H9 (cell line): ENCODE results near the gene MPZL3. TPM values are rescaled to one million over a fixed set of nuclear protein-coding genes. Genes with fewer than 3 reads are reported as not detected.

Source experiments
- DNase-seq: peaks from one replicate; pipeline ENCODE4 v3.0.0-alpha.2; 2017
- H2AFZ ChIP-seq: one replicate; pipeline ENCODE4 v1.6.1; 2013; ENCODE audit warnings: mild to moderate bottlenecking, low read length, control low read depth, moderate library complexity
- H2AK5ac ChIP-seq: 2 replicates; pipeline ENCODE4 v1.6.1; 2013; ENCODE audit warnings: low read length, control low read depth, mixed read lengths; ENCODE audit not compliant: insufficient read length
- H2BK120ac ChIP-seq: one replicate; pipeline ENCODE4 v1.6.1; 2013; ENCODE audit warnings: low read depth, mild to moderate bottlenecking, low read length, control low read depth, inconsistent platforms; ENCODE audit not compliant: poor library complexity, severe bottlenecking
- H2BK12ac ChIP-seq: 2 replicates; pipeline ENCODE4 v1.6.1; 2013; ENCODE audit warnings: low read length, control low read depth, mixed read lengths, low read depth; ENCODE audit not compliant: insufficient read length
- H2BK15ac ChIP-seq: 2 replicates; pipeline ENCODE4 v1.6.1; 2013; ENCODE audit warnings: low read depth, low read length, control low read depth
- H2BK20ac ChIP-seq: one replicate; pipeline ENCODE4 v1.6.1; 2013; ENCODE audit warnings: low read depth, mild to moderate bottlenecking, low read length, control low read depth, inconsistent platforms; ENCODE audit not compliant: poor library complexity, severe bottlenecking
- H2BK5ac ChIP-seq: 2 replicates; pipeline ENCODE4 v1.6.1; 2013; ENCODE audit warnings: low read length, control low read depth, mixed read lengths; ENCODE audit not compliant: insufficient read length
- H3K14ac ChIP-seq: 2 replicates; pipeline ENCODE4 v1.6.1; 2013; ENCODE audit warnings: low read length, control low read depth; ENCODE audit not compliant: insufficient read depth
- H3K18ac ChIP-seq: 2 replicates; pipeline ENCODE4 v1.6.1; 2013; ENCODE audit warnings: low read depth, mild to moderate bottlenecking, mixed read lengths, low read length, control low read depth; ENCODE audit not compliant: insufficient read length
- H3K23ac ChIP-seq: 2 replicates; pipeline ENCODE4 v1.6.1; 2013; ENCODE audit warnings: low read length, control low read depth, mixed read lengths, low read depth; ENCODE audit not compliant: insufficient read length
- H3K23me2 ChIP-seq: 2 replicates; pipeline ENCODE4 v1.6.1; 2013; ENCODE audit warnings: low read depth, mild to moderate bottlenecking, mixed read lengths, low read length, control low read depth; ENCODE audit not compliant: insufficient read length, poor library complexity, severe bottlenecking
- H3K27ac ChIP-seq: 2 replicates; pipeline ENCODE4 v1.5.1; 2013; ENCODE audit warnings: low read length, control low read depth, mixed read lengths, low read depth; ENCODE audit not compliant: insufficient read length
- H3K27me3 ChIP-seq: 2 replicates; pipeline ENCODE4 v1.6.1; 2013; ENCODE audit warnings: low read length, control low read depth, inconsistent platforms; ENCODE audit not compliant: insufficient read depth
- H3K4ac ChIP-seq: 2 replicates; pipeline ENCODE4 v1.6.1; 2013; ENCODE audit warnings: low read depth, mild to moderate bottlenecking, control low read depth, inconsistent platforms, low read length, moderate library complexity
- H3K4me1 ChIP-seq: 2 replicates; pipeline ENCODE4 v1.6.1; 2013; ENCODE audit warnings: low read length, control low read depth, inconsistent platforms; ENCODE audit not compliant: insufficient read depth
- H3K4me2 ChIP-seq: 2 replicates; pipeline ENCODE4 v1.6.1; 2013; ENCODE audit warnings: low read length, control low read depth, mixed read lengths; ENCODE audit not compliant: insufficient read length, insufficient read depth
- H3K56ac ChIP-seq: 2 replicates; pipeline ENCODE4 v1.6.1; 2013; ENCODE audit warnings: low read depth, mild to moderate bottlenecking, mixed read lengths, low read length, control low read depth; ENCODE audit not compliant: insufficient read length
- H3K79me1 ChIP-seq: 2 replicates; pipeline ENCODE4 v1.6.1; 2013; ENCODE audit warnings: low read depth, mild to moderate bottlenecking, moderate library complexity, low read length, control low read depth, inconsistent platforms; ENCODE audit not compliant: insufficient read depth, poor library complexity, severe bottlenecking
- H3K79me2 ChIP-seq: 2 replicates; pipeline ENCODE4 v1.6.1; 2013; ENCODE audit warnings: low read length, control low read depth, inconsistent platforms; ENCODE audit not compliant: insufficient read depth
- H3K9ac ChIP-seq: 2 replicates; pipeline ENCODE4 v1.6.1; 2013; ENCODE audit warnings: low read length, control low read depth, mixed read lengths; ENCODE audit not compliant: insufficient read length; ENCODE audit errors: extremely low read depth
- H3K9me3 ChIP-seq: one replicate; pipeline ENCODE4 v1.6.1; 2013; ENCODE audit warnings: low read depth, low read length, inconsistent platforms; ENCODE audit not compliant: control insufficient read depth
- H3T11ph ChIP-seq: one replicate; pipeline ENCODE4 v1.6.1; 2013; ENCODE audit warnings: mild to moderate bottlenecking, low read length, control low read depth, inconsistent platforms
- H4K20me1 ChIP-seq: one replicate; pipeline ENCODE4 v1.6.1; 2013; ENCODE audit not compliant: control insufficient read depth, insufficient read length, insufficient read depth
- H4K5ac ChIP-seq: 2 replicates; pipeline ENCODE4 v1.6.1; 2013; ENCODE audit warnings: low read depth, mild to moderate bottlenecking, mixed read lengths, low read length, control low read depth; ENCODE audit not compliant: insufficient read length
- H4K8ac ChIP-seq: replicated peaks from 2 replicates; pipeline ENCODE4 v1.6.1; 2013; ENCODE audit warnings: low read length, control low read depth, mixed read lengths, low read depth; ENCODE audit not compliant: insufficient read length
- H4K91ac ChIP-seq: 2 replicates; pipeline ENCODE4 v1.6.1; 2013; ENCODE audit warnings: low read depth, mild to moderate bottlenecking, moderate library complexity, mixed read lengths, low read length, control low read depth; ENCODE audit not compliant: insufficient read length
- H3K27ac Mint-ChIP-seq, 3 experiments: 2 replicates in 2 of 3; 3 replicates in 1 of 3; pipeline ENCODE4 v1.8.0; 2020 to 2021; ENCODE audit warnings: mixed read lengths in 3 of 3, mild to moderate bottlenecking in 1 of 3, moderate library complexity in 1 of 3
- H3K27me3 Mint-ChIP-seq: 2 replicates; pipeline ENCODE4 v1.8.0; 2021; ENCODE audit warnings: low read depth, mild to moderate bottlenecking, moderate library complexity, mixed read lengths
- H3K36me3 Mint-ChIP-seq, 3 experiments: 2 replicates in 2 of 3; 3 replicates in 1 of 3; pipeline ENCODE4 v1.8.0; 2020 to 2021; ENCODE audit warnings: low read depth in 3 of 3, mixed read lengths in 3 of 3; ENCODE audit not compliant: insufficient read depth in 1 of 3
- H3K4me1 Mint-ChIP-seq, 2 experiments: 2 replicates each; pipeline ENCODE4 v1.8.0; 2020; ENCODE audit warnings: mixed read lengths in 2 of 2
- H3K4me3 Mint-ChIP-seq, 2 experiments: 2 replicates in 1 of 2; 3 replicates in 1 of 2; pipeline ENCODE4 v1.8.0; 2020 to 2021; ENCODE audit warnings: mild to moderate bottlenecking in 2 of 2, mixed read lengths in 2 of 2, moderate library complexity in 1 of 2
- H3K9me3 Mint-ChIP-seq, 2 experiments: 2 replicates in 1 of 2; 3 replicates in 1 of 2; pipeline ENCODE4 v1.8.0; 2020; ENCODE audit warnings: mild to moderate bottlenecking in 2 of 2, mixed read lengths in 2 of 2, moderate library complexity in 1 of 2
- CTCF ChIP-seq: fragments of 200-600 bp; sonication (generic); conservative IDR thresholded peaks from 3 replicates; pipeline ENCODE4 v1.8.0; 2021; ENCODE audit warnings: antibody characterized with exemption, mild to moderate bottlenecking
- WGBS: extraction: QIAGEN DNeasy Blood & Tissue Kit; methylation state at CpG from one replicate; pipeline ENCODE4 v1.1.7; 2013; ENCODE audit warnings: missing lambda C conversion rate, low lambda C conversion rate, mixed read lengths; ENCODE audit not compliant: insufficient read length; ENCODE audit errors: extremely low coverage; 5-methylcytosine and 5-hydroxymethylcytosine counted together
- total RNA-seq: library from RNA; stranded (reverse); gene quantifications from 2 replicates; pipeline ENCODE4 v1.2.1, GENCODE V29; 2021

The MPZL3 gene
- total RNA-seq, 1 experiment from 2014 or later = 2.6 TPM

GRCh38 chr11:118205606-118206378, 46.4 kb downstream of the MPZL3 start:
- Histone ChIP-seq H4K5ac (no peak overlapping the region), H3K27me3 (no peaks in the 10 kb centered on the region), H3K79me1 (no peaks in the 10 kb centered on the region), H3T11ph (no peak overlapping the region), H3K14ac (no peak overlapping the region), H2BK20ac (no peak overlapping the region), H2BK12ac (no peak overlapping the region), H2AFZ (no peak overlapping the region), H4K91ac (no peak overlapping the region), H3K27ac (no peak overlapping the region), H3K56ac (no peak overlapping the region), H2BK15ac (no peak overlapping the region), H3K23ac (no peak overlapping the region), H2BK5ac (no peak overlapping the region), H3K79me2 (no peaks in the 10 kb centered on the region), H3K4ac (no peak overlapping the region), H3K23me2 (no peaks in the 10 kb centered on the region), H4K8ac (no peak overlapping the region), H3K4me1 (peaks cover 7% of the 10 kb centered on the region), H2BK120ac (no peak overlapping the region), H3K9ac (no peak overlapping the region), H3K18ac (no peak overlapping the region), H3K9me3 (no peaks in the 10 kb centered on the region), H4K20me1 (no peaks in the 10 kb centered on the region), H3K4me2 (no peak overlapping the region), H2AK5ac (no peak overlapping the region)
- Mint-ChIP-seq H3K9me3 (no peaks in the 10 kb centered on the region), H3K4me3 (no peak overlapping the region), H3K36me3 (0 out of 7 replicates have a peak, but pooled peaks cover 0 to 7% (median 0%) of the 10 kb centered on the region in 3 experiments), H3K4me1 (peaks cover 19 to 22% of the 10 kb centered on the region in 2 experiments), H3K27me3 (peaks cover 4% of the 10 kb centered on the region), H3K27ac (no peak overlapping the region)
- DNase-seq = no peak
- WGBS = no CpG with 5 or more reads among the region's 9 CpGs
- TF ChIP-seq CTCF = no peak
